ENCODE results near the gene PRX.
"Not testable (repeated sequence)": the region's sequence is repeated elsewhere in the genome, so short reads cannot be mapped to it uniquely, and the experiment has no call there.

The PRX gene

GRCh38 chr19:40389404-40390083 is 23.6 kb downstream of the PRX start:
- no peak for DNase-seq

- no peak for DNase-seq
These were observed 24.7 kb downstream of the PRX start for GRCh38 chr19:40388481-40388880.

GRCh38 chr19:40387155-40387554 is 26.0 kb downstream of the PRX start:
- DNase-seq = no peak

DNA sequence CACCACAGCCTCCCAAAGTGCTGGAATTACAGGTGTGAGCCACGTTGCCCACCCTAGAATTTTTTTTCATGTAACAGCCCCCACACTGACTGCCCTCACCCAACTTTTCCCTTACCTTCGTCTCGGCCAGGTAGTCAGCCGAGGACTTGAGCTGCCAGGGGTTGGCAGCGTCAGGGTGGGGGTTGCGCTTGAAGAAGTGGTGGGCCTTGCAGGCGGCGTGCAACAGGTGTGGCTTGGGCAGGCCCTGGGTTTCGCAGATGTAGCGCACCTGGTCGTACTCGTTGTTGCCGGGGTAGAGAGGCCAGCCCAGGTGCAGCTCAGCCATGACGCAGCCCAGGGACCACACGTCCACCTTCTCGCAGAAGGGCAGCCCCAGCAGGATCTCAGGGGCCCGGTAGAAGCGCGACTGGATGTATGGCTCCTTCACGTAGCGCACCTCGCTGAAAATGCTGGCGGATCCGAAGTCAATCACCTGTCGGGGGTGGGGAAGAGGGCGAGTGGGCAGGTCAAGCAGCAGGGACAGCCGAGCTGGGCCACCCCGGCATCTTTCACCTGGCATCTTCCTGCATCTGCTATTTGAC is 29.4 kb downstream of the PRX start:
- DNase-seq = no peak

GRCh38 chr19:40381321-40381720 is 31.9 kb downstream of the PRX start:
- DNase-seq = no peak

GRCh38 chr19:40380199-40381037 is 32.8 kb downstream of the PRX start:
- DNase-seq = no peak

- DNase-seq = no peak
These were observed 33.6 kb downstream of the PRX start for GRCh38 chr19:40379446-40380198.

DNA sequence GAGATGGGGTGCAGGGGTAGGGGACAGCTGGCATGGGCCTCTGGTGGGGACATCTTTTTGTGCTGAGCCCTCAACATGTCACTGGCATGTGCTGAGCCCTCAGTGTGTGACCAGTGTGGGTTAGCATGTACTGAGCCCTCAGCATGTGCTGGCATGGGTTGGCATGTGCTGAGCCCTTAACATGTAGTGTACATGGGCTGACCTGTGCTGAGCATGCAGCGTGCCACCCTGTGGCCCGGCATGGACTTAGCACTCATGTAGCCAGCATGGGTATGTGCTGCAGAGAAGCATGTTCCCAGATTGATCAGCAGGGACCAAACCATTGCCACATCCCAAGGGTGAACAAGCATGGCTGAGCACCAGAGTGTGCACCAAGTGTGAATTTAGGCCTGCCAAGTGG is 34.7 kb downstream of the PRX start:
- no peak for DNase-seq

DNA sequence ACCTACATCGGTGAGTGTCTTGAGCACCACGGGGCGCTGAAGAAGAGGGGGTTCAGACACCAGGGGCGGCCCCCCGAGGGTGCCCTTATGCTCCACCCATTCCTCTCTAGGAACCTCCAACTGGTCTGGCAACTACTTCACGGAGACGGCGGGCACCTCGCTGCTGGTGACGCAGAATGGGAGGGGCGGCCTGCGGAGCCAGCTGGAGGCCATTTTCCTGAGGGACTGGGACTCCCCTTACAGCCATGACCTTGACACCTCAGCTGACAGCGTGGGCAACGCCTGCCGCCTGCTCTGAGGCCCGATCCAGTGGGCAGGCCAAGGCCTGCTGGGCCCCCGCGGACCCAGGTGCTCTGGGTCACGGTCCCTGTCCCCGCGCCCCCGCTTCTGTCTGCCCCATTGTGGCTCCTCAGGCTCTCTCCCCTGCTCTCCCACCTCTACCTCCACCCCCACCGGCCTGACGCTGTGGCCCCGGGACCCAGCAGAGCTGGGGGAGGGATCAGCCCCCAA is 35.2 kb downstream of the PRX start:
- no peak for DNase-seq

DNA sequence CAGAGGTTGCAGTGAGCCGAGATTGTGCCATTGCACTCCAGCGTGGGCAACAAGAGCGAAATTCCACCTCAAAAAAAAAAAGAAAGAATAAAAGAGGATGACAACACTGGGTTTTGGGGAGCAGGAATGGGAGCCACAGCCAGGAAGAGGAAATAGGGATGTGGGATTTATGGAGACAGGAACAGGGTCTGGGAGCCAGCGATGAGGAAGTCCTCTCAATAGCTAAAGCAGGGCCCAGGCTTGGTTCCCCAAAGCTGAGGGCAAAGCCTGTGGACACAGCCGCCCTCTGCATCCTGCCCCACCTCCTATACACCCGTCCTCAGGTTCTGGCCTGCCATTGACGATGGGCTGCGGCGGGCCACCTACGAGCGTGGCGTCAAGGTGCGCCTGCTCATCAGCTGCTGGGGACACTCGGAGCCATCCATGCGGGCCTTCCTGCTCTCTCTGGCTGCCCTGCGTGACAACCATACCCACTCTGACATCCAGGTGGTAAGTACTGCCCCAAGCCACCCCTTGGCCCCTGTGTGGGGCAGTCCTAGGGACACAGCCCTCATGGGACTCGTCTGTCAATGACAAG is 36.8 kb downstream of the PRX start:
- DNase-seq = no peak

- no peak for DNase-seq
These were observed 39.1 kb downstream of the PRX start for GRCh38 chr19:40374084-40374483.

DNA sequence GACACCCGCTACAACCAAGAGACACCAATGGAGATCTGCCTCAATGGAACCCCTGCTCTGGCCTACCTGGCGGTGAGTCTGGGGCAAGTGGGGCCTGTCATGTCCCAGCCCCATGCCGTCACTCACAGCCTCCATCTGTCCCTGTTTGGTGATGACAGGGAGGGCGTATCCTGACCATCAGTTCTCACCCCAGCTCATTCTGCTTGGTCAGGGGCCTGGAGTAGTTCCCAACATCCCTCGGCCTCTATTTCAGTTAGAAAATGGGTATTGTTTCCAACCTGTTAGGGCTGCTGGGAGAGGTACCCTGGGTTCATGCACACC is 41.4 kb downstream of the PRX start:
- no peak for DNase-seq

- DNase-seq = no peak
These were observed 42.0 kb downstream of the PRX start for GRCh38 chr19:40370997-40371801.

- DNase-seq = not testable (repeated sequence)
These were observed 42.9 kb downstream of the PRX start for GRCh38 chr19:40370253-40370652.

DNA sequence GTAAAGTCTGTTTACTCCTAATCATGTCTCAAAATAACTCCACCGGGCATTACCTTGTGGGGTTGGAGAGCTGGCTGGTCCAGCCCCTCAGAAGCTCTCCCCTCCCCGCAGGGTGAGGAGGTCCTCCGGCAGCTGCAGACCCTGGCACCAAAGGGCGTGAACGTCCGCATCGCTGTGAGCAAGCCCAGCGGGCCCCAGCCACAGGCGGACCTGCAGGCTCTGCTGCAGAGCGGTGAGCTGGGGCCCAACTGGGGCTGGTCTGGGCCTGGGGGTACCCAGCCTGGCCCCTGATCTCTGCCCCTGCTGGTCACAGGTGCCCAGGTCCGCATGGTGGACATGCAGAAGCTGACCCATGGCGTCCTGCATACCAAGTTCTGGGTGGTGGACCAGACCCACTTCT is 43.4 kb downstream of the PRX start:
- no peak for DNase-seq

DNA sequence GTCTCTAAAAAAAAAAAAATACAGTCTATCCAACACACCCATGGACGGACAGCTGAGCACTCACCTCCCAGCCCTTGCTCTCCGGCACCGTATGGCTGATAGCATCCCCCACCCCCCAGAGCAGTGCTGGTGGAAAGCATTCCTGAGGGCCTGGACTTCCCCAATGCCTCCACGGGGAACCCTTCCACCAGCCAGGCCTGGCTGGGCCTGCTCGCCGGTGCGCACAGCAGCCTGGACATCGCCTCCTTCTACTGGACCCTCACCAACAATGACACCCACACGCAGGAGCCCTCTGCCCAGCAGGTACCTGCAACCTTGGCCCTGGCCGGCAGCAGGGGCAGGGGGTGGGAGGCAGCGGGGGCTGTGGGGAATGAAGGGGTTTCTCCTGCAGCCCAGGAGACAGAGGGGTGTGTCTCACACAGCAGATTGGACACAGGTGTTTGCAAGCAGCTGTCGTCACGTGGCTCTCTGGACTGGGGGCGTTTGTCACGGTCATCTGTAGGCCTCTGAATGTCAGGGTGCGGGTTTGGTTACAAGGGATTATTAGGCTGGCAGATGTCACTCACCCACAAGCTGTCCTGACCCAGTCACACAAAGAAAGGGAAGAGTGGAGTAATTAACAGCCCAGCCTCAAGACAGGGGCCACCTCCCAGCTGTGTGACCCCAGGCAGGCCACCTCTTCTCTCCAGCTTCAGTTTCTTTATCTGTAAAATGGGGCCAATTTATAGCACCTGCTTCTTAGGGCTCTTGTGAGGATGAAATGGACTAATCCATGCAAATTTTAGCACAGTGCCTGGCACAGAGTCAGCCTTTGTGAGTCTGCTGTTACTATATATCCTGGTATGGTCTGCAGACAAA is 45.4 kb downstream of the PRX start:
- no peak for DNase-seq

- no peak for DNase-seq
These were observed 46.2 kb downstream of the PRX start for GRCh38 chr19:40366697-40367561.

GRCh38 chr19:40365613-40366401 is 47.4 kb downstream of the PRX start:
- no peak for DNase-seq

GRCh38 chr19:40365010-40365409 is 48.2 kb downstream of the PRX start:
- no peak for DNase-seq

Measured in GDM1 (cell line).